ENCODE data around the gene YY1. TPM values are rescaled to one million over a fixed set of nuclear protein-coding genes. Genes with fewer than 3 reads are reported as not detected.
"Not testable (repeated sequence)": the region's sequence is repeated elsewhere in the genome, so short reads cannot be mapped to it uniquely, and the experiment has no call there.

The YY1 gene
- total RNA-seq, 1 donor from 2014 or later = 40.4 TPM

DNA sequence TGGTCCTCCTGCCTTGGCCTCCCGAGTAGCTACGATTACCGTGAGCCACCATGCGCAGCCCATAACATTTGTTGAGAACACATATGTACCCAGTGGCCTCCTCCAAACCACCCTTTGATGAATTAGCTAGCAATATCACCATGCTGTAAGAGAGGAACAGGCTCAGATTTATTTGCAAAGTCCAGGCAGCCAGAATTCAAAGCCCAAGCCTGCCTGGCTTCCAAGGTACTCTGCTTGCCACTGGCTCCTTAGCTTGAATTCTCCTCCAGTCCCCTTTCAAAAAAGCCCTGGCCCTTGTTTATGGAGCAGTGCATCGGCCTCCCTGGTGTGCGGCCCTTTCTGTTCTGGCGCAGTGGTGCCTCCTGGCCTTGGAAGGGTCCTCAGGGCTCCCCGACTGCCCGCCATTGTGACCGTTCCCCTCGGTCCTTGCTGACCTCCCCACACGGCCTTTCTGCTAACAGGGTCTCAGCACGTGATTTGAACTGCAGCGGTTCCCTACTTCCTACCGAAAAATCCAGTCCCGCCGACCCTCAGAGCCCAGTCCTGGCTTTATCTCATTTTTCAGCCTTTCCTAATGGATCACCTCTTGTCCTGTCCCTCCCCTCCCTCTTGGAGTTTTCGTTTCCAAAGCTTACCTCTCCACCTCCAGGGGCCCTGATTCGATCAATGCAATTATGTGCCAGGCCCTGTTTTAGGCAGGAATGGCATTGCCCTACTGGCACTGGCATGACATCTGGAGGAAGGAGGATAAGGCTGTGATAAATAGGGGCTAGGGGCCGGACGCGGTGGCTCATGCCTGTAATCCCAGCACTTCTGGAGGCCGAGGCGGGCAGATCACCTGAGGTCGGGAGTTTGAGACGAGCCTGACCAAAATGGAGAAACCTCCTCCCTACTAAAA lies 45.3 kb downstream of the YY1 start:
- no peak for DNase-seq (ENCODE audit: low spot score)

- DNase-seq (ENCODE audit: low spot score) = peak; percentile 61
These were observed 46.3 kb downstream of the YY1 start for GRCh38 chr14:100285021-100285912.

GRCh38 chr14:100285913-100286400 lies 47.0 kb downstream of the YY1 start:
- DNase-seq (ENCODE audit: low spot score) = no peak

GRCh38 chr14:100286484-100287191 lies 47.7 kb downstream of the YY1 start:
- no peak for DNase-seq (ENCODE audit: low spot score)

GRCh38 chr14:100287202-100287997 lies 48.5 kb downstream of the YY1 start:
- DNase-seq (ENCODE audit: low spot score) = no peak

- not testable (repeated sequence) for DNase-seq (ENCODE audit: low spot score)
These were observed 49.0 kb downstream of the YY1 start for GRCh38 chr14:100287998-100288295.

DNA sequence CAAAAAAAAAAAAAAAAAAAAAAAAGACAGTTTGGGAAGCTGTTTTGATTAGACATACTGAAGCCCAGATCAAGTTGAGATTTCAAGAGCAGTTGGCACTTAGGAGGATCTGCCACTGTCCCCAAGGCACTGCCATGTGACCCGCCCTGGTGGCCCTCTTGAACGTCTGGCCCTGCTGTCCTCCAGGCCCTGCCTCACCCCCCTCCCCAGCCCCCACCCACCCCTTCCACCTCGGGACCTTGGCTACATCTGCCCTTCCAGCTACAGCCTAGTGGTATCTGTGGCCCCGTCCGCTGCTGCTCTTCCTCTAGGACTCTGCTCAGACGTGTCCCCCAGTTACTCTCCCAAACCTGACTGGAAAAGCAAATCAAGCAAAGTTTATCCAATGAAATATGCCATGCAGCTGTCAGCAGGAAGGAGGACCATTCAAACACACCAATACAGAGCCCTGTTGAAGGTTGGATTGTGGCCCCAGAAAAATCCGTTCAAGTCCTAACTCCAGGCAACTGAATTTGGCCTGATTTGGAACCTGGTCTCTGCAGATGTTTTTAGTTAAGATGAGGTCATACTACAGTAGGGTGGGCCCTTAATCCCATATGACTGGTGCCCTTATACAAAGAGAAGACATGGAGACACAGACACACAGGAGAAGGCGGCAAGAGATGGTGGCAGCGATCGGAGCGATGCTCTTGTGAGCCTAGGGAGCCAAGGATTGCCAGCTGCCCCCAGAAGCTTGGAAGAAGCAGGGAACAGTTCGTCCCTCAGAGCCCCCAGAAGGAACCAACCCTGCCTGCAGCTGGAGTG lies 49.6 kb downstream of the YY1 start:
- DNase-seq (ENCODE audit: low spot score) = no peak

- DNase-seq (ENCODE audit: low spot score) = no peak
These were observed 51.1 kb downstream of the YY1 start for GRCh38 chr14:100289916-100290606.

DNA sequence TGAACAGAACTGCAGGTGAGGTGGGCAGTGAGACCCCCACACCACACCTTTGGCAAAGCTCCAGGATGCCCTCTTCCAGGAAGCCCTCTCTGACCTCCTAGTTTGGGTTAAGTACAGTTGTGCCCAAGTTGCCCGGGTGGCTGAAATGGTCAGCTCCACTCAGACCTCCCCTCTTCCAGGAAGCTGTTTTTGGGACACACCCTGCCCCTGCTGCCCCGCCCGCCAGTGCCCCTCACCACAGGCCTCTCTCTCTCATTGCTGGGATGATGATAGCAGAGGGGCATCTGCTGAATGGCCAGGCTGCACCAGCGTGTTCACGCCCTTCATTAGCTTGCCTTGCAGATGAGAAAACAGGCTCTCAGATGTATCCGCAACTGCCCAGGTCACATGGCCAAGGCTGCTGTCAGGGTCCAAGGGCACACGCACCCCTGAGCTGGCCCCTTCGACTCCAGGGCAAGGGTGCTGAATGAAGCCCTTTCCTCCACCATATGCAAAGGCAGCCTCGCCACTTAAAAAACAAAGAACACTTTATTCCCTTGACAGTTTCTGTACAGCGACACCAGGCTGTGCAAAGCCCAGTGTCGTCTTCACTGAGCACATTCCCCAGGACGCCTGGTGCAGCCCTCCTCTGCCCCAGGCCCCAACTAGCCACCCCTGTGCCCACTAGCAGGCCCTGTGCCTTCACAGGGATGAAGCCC lies 51.8 kb downstream of the YY1 start:
- no peak for DNase-seq (ENCODE audit: low spot score)

DNA sequence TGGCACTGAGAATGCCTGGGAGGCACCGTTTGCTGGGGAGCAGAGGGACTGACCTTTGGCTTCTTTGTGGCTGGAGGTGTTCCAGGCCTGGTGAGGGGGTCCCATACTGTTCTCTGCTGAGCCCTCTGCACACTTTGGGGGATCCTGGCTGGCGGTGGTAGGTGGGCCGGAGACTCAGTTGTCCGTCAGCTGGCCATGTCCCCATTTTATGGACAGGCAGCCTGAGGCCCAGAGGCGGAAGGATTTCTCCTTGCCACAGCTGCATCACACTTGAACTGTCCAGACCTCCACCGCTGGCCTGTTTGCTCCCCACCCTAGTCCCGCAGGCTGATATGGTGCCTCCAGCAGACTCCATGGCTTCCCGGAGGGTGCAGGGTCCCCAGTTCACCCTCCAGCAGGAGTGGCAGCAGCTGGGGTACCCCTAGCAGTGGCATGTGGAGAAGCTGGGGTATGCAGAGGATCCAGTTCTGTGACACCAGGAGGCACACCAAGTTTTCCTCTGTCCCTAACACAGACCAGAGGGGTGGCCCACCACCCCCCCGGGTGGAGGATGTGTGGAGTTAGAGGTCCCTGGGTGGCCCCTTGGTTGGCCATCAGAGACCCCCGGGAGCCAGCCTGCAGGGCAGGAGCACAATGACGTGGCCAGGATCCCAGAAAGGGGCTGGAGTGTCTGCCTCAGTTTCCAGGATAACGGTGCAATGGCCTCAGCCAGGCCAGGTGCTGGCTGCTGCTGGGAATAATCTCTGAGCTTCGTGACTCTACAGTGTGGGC lies 52.5 kb downstream of the YY1 start:
- DNase-seq (ENCODE audit: low spot score) = no peak

DNA sequence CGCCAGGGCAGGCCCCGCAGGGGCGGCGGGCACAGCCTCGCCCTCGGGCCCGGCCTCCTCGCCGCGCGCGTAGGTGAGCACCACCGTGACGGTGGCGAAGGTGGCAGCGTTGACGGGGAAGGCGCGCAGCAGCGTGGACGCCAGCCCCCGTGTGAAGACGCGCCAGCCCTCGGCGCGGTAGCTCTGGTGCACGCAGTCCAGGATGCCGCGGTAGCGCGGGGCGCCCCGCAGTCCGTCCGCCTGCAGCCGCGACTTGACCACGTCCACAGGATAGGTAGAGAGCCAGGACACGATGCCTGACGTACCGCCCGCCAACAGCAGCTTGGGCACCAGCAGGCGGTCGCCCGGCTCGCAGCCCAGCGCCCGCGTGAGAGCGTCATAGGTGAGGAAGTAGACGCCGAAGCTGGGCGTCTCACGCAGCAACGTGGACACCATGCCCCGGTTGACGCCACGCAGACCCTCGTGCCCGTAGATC lies 53.4 kb downstream of the YY1 start:
- no peak for DNase-seq (ENCODE audit: low spot score)

- DNase-seq (ENCODE audit: low spot score) = no peak
These were observed 54.0 kb downstream of the YY1 start for GRCh38 chr14:100292776-100293461.

GRCh38 chr14:100293497-100294212 lies 54.7 kb downstream of the YY1 start:
- DNase-seq (ENCODE audit: low spot score) = no peak

DNA sequence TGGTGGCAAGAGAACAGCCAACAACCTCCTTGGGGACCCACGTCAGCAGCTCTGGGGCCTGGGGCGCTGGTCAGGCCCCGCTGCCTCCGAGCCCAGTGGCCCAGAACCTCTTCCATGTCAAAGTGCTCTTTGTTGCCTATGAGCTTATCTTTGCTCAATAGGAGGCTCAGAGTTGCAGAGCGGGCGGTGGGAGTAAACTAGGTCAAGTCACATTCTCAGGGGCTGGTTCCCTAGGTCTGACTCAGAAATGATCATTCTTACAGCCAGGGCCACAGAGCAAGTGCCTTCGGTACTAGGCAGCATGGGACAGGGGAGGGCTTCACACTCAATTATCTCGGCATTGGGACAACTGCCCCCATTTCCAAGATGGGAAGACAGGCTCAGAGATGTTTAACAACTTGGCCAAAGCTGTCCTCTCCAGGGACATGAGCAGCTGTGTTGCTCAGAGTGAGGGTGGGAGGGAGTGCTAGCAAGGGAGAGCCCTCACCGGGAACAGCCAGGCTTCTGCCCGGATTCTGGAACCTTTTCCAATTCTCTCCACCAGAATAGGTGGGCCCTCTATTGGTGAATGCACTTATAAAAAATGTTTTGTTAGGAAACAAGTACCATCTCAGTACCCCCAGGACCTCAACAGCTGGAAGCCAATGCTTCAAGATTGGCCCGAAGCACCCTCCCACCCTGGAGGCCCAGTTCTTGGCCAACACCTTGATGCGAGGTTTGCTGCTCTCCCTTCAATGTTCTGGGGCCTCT lies 55.4 kb downstream of the YY1 start:
- DNase-seq (ENCODE audit: low spot score) = no peak

GRCh38 chr14:100294963-100295330 lies 56.0 kb downstream of the YY1 start:
- no peak for DNase-seq (ENCODE audit: low spot score)

Measured in umbilical cord (tissue), 2 donors.